Natural killer cell treated with Interleukin-12 subunit alpha and Interleukin-12 subunit beta and Interleukin-15 and Interleukin-18, amount 100 ng/mL, for 72 hours (primary cell): ENCODE results near the gene ADM5. TPM values are rescaled to one million over a fixed set of nuclear protein-coding genes. Genes with fewer than 3 reads are reported as not detected.
A peak's percentile ranks its signal among the peaks of the same experiment; 100 is the strongest.

Experiments
- ATAC-seq, 2 donors: fragments of 150-1000 bp; cut with Tn5 transposase in 1 of 2; sonication (Bioruptor Pico), chemical (Tn5 transposase) in 1 of 2; 2 replicates each; pipeline ENCODE4 v1.10.0; 2021
- DNase-seq: peaks from one replicate; pipeline ENCODE4 v3.0.0; 2022; ENCODE audit warnings: low spot score
- H3K27ac Mint-ChIP-seq, 2 donors: 1 replicate in 1 of 2; 2 replicates in 1 of 2; pipeline ENCODE4 v1.8.0; 2022; ENCODE audit warnings: mixed read lengths in 2 of 2, mild to moderate bottlenecking in 1 of 2, moderate library complexity in 1 of 2
- H3K27me3 Mint-ChIP-seq, 2 donors: 1 replicate in 1 of 2; 2 replicates in 1 of 2; pipeline ENCODE4 v1.8.0; 2022; ENCODE audit warnings: mixed read lengths in 2 of 2
- H3K36me3 Mint-ChIP-seq: one replicate; pipeline ENCODE4 v1.8.0; 2022; ENCODE audit warnings: mixed read lengths
- H3K4me1 Mint-ChIP-seq, 2 donors: 1 replicate in 1 of 2; 2 replicates in 1 of 2; pipeline ENCODE4 v1.8.0; 2022; ENCODE audit warnings: low read depth in 2 of 2, mixed read lengths in 2 of 2, mild to moderate bottlenecking in 1 of 2
- H3K4me3 Mint-ChIP-seq: one replicate; pipeline ENCODE4 v1.8.0; 2022; ENCODE audit warnings: mixed read lengths
- H3K9me3 Mint-ChIP-seq: 2 replicates; pipeline ENCODE4 v1.8.0; 2022; ENCODE audit warnings: mixed read lengths
- total RNA-seq, 2 donors: library from RNA; stranded (reverse); gene quantifications; one replicate each; pipeline ENCODE4 v1.2.3, GENCODE V29; 2022

Gene ADM5
- total RNA-seq, 2 donors from 2014 or later: 5.7 to 18.5 TPM

DNA sequence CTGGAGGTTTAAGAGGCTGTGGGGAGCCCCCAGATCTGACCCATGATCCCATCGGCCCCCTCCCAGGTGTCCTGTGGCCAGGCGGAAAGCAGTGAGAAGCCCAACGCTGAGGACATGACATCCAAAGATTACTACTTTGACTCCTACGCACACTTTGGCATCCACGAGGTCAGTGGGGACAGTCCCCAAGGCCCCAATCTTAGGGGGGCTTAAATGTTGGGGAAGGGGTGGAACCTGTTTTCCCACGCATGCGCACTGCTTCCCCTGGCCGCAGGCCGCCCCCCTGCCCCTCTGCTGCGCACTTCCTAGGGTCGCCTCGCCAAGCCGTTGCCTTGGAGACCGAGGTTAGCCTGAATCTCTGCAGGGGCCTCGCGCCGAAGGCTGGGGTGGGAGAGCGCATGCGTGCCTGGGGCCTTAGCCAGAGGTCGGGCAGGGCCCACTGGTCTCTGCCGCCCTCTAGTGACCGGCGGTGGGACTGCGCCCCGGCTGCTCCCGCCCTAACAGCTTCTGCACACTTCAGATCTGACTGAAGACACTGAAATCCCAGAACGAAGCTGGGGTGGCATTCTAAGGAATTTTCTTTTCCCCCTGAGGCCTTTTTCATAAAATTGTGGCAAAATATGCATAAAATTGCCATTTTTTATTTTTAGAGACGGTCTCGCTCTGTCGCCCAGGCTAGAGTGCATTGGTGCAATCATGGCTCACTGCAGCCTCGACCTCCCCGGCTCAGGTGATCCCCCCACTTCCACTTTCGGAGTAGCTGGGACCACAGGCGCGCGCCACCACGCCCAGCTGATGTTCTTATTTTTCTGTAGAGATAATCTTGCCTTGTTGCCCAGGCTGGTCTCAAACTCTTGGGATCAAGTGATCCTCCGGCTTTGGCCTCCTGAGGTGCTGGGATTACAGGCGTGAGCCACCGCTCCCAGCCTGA is 8.7 kb upstream of the ADM5 start:
- DNase-seq (peak; percentile 92), ATAC-seq (peak in 1 of 2 donors; percentile 23)
- Mint-ChIP-seq H3K4me3 (peak overlapping the region; percentile 36), H3K27ac (peak overlapping the region in 1 of 2 donors; percentile 27), H3K27me3 (no peaks in the 10 kb centered on the region), H3K36me3 (peaks cover 4% of the 10 kb centered on the region), H3K9me3 (no peaks in the 10 kb centered on the region), H3K4me1 (peaks cover 30 to 47% of the 10 kb centered on the region in 2 donors)

DNA sequence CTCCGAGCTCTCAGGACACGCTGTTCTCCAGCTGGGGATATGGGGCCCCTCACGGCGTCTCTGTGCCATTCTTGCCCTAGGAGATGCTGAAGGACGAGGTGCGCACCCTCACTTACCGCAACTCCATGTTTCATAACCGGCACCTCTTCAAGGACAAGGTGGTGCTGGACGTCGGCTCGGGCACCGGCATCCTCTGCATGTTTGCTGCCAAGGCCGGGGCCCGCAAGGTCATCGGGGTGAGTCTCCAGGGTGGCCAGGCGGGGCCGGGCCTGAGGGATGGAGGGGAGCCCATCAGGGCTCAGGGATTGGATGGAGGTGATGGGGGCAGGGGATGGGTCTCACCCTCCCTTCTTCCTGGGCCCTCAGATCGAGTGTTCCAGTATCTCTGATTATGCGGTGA is 7.6 kb upstream of the ADM5 start:
- peaks cover 4% of the 10 kb centered on the region for H3K36me3 Mint-ChIP-seq

DNA sequence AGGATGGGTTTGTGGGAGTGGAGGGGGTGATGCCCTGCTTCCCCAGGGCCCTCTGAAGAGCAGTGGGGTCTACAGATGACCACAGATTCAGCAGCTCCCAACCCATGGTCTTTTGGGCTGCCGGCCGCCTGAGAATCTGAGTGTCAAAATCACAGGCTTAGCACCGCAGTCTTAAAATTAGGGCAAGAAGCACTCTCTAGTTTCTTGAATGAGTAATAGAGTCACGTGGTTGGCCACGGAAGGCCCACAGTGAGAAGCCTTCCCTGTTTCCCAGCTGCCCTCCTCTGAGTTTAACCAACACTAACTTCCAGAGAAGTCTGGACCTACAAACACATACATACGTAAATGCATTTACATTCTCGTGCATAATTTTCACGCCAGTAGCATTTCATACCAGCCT is 7.1 kb upstream of the ADM5 start:
- Mint-ChIP-seq H3K36me3 (peaks cover 4% of the 10 kb centered on the region), H3K27me3 (no peaks in the 10 kb centered on the region), H3K27ac (peak overlapping the region; percentile 33 to 44), H3K9me3 (no peaks in the 10 kb centered on the region), H3K4me1 (peaks cover 20 to 38% of the 10 kb centered on the region in 2 donors), H3K4me3 (no peak overlapping the region)
- no peak for DNase-seq
- ATAC-seq: no peak

More for the DNA sequence above, 7.6 kb upstream of the ADM5 start:
- Mint-ChIP-seq H3K9me3 (no peaks in the 10 kb centered on the region), H3K4me1 (peaks cover 20 to 41% of the 10 kb centered on the region in 2 donors), H3K4me3 (no peak overlapping the region), H3K27me3 (no peaks in the 10 kb centered on the region), H3K27ac (peak overlapping the region in 1 of 2 donors; percentile 33)
- ATAC-seq: no peak
- DNase-seq: no peak

DNA sequence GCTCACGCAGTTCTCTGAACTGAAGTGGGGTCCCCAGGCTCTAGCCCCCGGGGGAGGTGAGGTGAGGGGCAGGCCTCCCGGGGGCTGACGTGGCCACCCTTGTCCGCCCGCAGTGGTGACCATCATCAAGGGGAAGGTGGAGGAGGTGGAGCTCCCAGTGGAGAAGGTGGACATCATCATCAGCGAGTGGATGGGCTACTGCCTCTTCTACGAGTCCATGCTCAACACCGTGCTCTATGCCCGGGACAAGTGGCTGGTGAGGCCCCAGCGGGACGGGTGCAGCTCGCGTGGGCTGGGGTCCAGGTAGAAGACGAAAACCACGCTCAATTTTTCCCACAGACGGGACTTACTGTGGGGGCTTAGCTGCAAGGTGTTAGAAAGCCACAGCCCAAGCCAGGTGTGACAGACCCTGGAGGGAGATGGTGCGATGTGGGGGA is 5.6 kb upstream of the ADM5 start:
- Mint-ChIP-seq H3K9me3 (no peaks in the 10 kb centered on the region), H3K36me3 (peaks cover 4% of the 10 kb centered on the region), H3K27me3 (no peaks in the 10 kb centered on the region), H3K27ac (no peak overlapping the region), H3K4me1 (peaks cover 13 to 38% of the 10 kb centered on the region in 2 donors), H3K4me3 (no peak overlapping the region)
- ATAC-seq (no peak), DNase-seq (no peak)

DNA sequence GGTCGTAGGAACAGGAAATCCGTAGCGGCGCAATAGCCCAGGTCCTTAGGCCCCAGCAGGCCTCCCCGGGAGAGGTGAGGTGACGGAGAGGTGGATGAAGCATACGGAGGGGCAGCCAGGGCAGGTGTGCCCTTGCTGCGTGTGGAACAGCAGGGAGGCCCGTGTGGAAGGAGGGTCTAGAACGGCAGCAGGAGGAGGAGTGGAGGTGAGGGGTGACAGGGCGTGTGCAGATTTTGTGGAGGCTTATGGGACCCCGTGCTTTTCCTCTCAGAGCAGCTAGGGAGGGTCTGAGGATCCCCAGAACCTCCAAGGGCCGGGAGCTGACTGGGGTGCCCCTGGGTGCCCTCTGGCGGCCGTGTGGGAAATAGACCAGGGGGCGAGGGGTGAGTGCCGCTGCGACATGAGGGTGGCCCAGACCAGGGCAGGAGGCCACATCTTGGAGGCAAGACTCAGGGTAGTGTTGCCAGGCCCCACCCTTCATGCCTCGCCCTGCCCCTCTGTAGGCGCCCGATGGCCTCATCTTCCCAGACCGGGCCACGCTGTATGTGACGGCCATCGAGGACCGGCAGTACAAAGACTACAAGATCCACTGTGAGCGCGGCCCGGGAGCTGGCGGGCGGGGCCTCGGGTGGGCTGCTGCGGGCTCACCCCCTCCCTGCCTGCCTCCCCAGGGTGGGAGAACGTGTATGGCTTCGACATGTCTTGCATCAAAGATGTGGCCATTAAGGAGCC is 5.0 kb upstream of the ADM5 start:
- Mint-ChIP-seq H3K4me1 (peaks cover 13 to 38% of the 10 kb centered on the region in 2 donors), H3K4me3 (no peak overlapping the region), H3K27ac (no peak overlapping the region), H3K27me3 (no peaks in the 10 kb centered on the region), H3K9me3 (no peaks in the 10 kb centered on the region), H3K36me3 (peaks cover 4% of the 10 kb centered on the region)
- no peak for DNase-seq
- no peak for ATAC-seq

DNA sequence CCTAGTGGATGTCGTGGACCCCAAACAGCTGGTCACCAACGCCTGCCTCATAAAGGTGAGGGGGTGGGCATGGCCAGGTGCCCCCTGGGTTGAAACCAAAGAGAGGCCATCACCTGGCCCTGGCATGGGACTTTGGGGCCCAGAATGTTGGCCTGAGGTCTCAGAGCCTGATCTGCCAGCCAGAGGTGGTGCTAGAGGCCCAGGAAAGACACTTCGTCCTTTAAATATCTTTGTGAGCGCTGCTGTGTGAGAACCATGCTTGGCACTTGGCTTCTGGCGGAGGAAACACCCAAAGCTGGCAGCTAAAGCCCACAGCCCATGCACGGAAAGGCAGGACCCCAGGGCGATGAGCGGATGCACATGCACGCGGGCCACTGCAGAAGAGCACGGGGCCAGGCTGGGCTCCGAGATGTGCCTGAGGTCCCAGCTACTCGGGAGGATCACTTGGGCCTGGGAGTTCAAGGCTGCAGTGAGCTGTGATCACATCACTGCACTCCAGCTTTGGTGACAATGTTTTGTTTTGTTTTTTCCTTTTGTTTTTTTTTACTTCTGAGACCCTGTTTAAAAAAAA is 4.3 kb upstream of the ADM5 start:
- Mint-ChIP-seq H3K27me3 (no peaks in the 10 kb centered on the region), H3K9me3 (no peaks in the 10 kb centered on the region), H3K36me3 (peaks cover 4% of the 10 kb centered on the region), H3K4me3 (no peak overlapping the region), H3K27ac (no peak overlapping the region), H3K4me1 (peaks cover 8 to 33% of the 10 kb centered on the region in 2 donors)
- DNase-seq: no peak
- ATAC-seq: no peak

DNA sequence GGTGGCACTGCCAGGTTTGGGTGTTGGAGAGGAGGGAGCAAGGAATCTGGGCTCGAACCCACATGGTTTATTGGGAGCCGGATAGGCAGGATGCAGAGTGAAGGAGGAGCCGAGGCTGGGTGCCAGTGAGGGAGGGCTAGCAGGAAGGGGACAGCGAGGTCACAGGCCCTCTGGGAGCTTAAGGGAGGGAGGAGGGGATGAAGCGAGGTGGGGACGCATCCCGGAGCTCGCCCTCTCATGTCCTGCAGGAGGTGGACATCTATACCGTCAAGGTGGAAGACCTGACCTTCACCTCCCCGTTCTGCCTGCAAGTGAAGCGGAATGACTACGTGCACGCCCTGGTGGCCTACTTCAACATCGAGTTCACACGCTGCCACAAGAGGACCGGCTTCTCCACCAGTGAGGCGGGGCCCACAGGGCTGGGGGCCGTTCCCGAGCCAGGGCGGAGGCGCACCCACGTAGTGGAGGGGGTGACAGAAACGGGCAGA is 3.5 kb upstream of the ADM5 start:
- Mint-ChIP-seq H3K4me3 (no peak overlapping the region), H3K9me3 (no peaks in the 10 kb centered on the region), H3K36me3 (peaks cover 8% of the 10 kb centered on the region), H3K27ac (no peak overlapping the region), H3K4me1 (peaks cover 14 to 35% of the 10 kb centered on the region in 2 donors), H3K27me3 (peaks cover 7% of the 10 kb centered on the region in 2 donors)
- DNase-seq: no peak
- ATAC-seq: no peak

DNA sequence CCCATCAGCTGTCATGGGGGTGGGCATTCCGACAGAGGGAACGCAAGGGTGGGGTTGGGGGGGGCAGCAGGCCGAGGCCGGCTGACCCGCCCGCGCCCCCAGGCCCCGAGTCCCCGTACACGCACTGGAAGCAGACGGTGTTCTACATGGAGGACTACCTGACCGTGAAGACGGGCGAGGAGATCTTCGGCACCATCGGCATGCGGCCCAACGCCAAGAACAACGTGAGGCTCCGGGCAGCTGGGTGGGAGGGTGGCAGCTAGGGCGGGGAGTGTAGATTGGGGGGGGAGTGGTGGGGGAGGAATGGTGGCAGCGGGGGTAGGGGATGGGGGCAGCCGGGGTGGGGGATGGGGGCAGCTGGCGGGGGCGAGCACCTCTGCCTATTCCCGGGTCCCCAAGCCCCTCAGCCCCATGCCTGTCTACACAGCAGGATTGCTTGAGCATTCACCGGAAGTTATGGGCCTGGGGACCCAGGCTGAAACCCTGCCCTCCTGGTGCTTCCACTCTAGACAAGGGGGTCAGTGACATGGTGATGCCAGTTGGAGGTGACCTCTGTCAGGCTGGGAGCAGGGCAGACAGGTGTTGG is 2.8 kb upstream of the ADM5 start:
- H3K4me1 Mint-ChIP-seq: peaks cover 16 to 34% of the 10 kb centered on the region in 2 donors
- no peak overlapping the region for H3K4me3 Mint-ChIP-seq
- H3K36me3 Mint-ChIP-seq: peaks cover 8% of the 10 kb centered on the region
- ATAC-seq (no peak), DNase-seq (no peak)
- peaks cover 8 to 9% of the 10 kb centered on the region in 2 donors for H3K27me3 Mint-ChIP-seq
- no peak overlapping the region for H3K27ac Mint-ChIP-seq
- H3K9me3 Mint-ChIP-seq: no peaks in the 10 kb centered on the region

DNA sequence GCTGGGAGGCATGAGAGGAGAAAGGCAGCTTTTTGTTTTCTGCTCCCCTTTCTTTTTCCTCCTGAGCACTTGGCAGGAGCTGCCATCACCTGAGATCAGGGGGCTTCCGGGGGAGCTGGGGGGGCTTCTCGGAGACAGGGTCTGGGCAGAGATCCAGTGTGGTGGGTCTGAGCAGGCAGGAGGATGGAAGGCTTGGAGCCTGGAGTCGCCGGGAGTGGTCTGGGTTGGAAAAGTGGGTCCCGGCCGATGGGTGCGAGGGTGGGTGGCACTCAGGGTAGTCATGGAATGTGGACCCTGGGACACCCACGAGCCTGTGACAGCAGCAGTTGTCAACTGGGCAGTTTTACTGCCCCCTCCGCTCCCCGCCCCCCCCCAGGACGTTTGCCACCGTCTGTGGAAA is 2.2 kb upstream of the ADM5 start:
- ATAC-seq: no peak
- no peak for DNase-seq
- H3K4me3 Mint-ChIP-seq: no peak overlapping the region
- peaks cover 8 to 9% of the 10 kb centered on the region in 2 donors for H3K27me3 Mint-ChIP-seq
- H3K36me3 Mint-ChIP-seq: peaks cover 8% of the 10 kb centered on the region
- no peaks in the 10 kb centered on the region for H3K9me3 Mint-ChIP-seq
- no peak overlapping the region for H3K27ac Mint-ChIP-seq
- peaks cover 16 to 30% of the 10 kb centered on the region in 2 donors for H3K4me1 Mint-ChIP-seq

DNA sequence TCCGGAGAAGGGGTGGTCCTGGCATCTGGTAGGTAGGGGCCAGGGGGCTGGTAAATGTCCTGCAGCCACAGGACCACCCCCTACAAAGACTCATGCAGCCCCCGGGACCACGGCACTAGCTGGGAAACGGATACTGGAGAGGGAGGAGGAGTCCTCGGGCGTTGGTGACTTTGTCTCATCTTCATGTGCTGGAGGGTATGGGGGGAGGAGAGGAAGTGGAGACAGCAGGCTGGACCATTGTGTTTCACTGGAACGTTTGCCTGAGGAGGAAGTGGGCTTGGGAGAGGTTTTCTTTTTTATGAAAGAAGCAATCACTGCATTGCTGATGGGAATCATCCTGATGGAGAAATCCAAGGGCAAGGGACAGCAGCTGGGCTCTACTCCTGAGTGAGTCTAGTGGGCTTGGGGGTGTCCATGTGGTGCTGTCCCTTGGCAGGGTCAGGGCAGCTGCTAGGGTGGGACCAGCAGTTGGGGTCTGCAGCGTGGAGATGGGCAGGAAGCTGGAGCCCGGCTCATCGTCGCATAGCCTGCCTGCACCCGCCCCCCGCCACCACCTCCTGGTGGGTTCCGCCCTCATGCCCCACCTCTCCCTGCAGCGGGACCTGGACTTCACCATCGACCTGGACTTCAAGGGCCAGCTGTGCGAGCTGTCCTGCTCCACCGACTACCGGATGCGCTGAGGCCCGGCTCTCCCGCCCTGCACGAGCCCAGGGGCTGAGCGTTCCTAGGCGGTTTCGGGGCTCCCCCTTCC is 1.7 kb upstream of the ADM5 start:
- H3K9me3 Mint-ChIP-seq: no peaks in the 10 kb centered on the region
- H3K36me3 Mint-ChIP-seq: peaks cover 8% of the 10 kb centered on the region
- peaks cover 13 to 28% of the 10 kb centered on the region in 2 donors for H3K4me1 Mint-ChIP-seq
- no peak overlapping the region for H3K4me3 Mint-ChIP-seq
- H3K27ac Mint-ChIP-seq: no peak overlapping the region
- no peak for DNase-seq
- ATAC-seq: no peak
- peaks cover 9 to 11% of the 10 kb centered on the region in 2 donors for H3K27me3 Mint-ChIP-seq

DNA sequence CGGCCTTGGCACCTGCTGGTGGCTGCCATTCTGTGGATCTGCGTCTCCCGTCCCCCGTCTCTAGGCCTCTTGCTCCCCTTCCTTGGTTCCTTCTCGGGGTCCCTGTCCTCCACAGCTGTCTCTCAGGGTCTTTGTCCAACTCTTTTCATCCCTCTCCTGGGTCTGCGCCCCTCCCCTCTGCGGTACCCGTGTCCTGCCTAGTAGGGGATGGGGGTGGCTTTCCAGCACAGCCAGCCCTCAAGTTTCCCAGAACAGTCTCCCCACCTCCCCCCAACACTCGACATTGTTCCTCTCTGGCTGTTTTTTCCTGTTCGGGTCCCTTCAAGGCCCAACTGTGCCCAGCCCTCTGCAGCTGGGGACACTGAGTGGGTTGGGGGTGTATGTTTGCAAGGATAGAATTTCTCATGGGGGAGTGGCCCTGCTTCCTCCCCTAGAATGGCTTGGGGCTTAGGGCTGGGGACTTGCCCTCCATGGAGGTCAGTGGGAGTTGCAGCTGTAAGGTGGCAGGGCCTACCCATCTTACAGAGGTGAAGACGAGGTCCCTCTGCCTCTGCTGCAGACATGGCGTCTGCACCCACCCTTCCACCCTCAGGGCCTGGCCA is 762 bp upstream of the ADM5 start:
- Mint-ChIP-seq H3K27ac (no peak overlapping the region), H3K36me3 (peaks cover 8% of the 10 kb centered on the region), H3K9me3 (no peaks in the 10 kb centered on the region), H3K4me3 (no peak overlapping the region), H3K4me1 (peaks cover 13 to 27% of the 10 kb centered on the region in 2 donors), H3K27me3 (peaks cover 9 to 11% of the 10 kb centered on the region in 2 donors)
- ATAC-seq (no peak), DNase-seq (no peak)

DNA sequence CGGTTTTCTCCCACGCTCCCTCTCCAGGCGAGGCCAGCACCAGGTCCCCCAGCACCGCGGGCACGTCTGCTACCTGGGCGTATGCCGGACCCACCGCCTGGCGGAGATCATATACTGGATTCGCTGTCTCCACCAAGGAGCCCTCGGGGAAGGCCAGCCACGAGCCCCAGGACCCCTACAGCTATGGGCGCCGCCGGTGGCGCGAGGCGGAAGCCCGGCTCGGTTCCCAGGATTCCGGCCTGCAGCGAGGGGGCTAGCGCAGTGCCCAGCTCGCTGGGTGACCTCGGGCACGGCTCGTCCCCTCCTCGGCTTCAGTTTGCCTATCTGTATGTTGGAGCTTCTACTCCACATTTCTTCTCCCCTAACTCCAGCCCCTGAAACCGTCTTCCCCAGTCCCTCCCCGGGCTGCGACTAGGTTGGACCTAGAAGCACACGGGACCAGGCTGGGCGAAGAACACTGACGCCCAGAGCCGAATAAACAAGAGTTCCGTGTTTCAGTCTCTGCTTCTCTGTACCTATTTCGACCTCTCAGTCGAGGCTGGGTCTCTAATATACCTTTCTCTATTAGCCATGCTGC is 773 bp downstream of the ADM5 start:
- Mint-ChIP-seq H3K27me3 (peaks cover 9 to 11% of the 10 kb centered on the region in 2 donors), H3K4me3 (peak overlapping the region; percentile 76), H3K4me1 (peaks cover 13 to 20% of the 10 kb centered on the region in 2 donors), H3K9me3 (no peaks in the 10 kb centered on the region), H3K36me3 (peaks cover 8% of the 10 kb centered on the region), H3K27ac (peak overlapping the region; percentile 44 to 47)
- DNase-seq (no peak), ATAC-seq (peak in 1 of 2 donors; percentile 3)
